Nephron (organoid): Measurements from ENCODE around the gene TMIE.

Experiments
- H3K27ac Mint-ChIP-seq, 3 experiments: 2 replicates each; pipeline ENCODE4 v1.8.0; 2020; ENCODE audit warnings: mixed read lengths in 3 of 3, mild to moderate bottlenecking in 2 of 3, moderate library complexity in 1 of 3
- H3K27me3 Mint-ChIP-seq: 2 replicates; pipeline ENCODE4 v1.8.0; 2021; ENCODE audit warnings: low read depth, mild to moderate bottlenecking, moderate library complexity, mixed read lengths
- H3K36me3 Mint-ChIP-seq: 2 replicates; pipeline ENCODE4 v1.8.0; 2020; ENCODE audit warnings: low read depth, mixed read lengths
- H3K4me1 Mint-ChIP-seq: 2 replicates; pipeline ENCODE4 v1.8.0; 2020; ENCODE audit warnings: mixed read lengths
- H3K4me3 Mint-ChIP-seq, 3 experiments: 2 replicates each; pipeline ENCODE4 v1.8.0; 2020; ENCODE audit warnings: mild to moderate bottlenecking in 3 of 3, mixed read lengths in 3 of 3, moderate library complexity in 2 of 3
- H3K9me3 Mint-ChIP-seq: 2 replicates; pipeline ENCODE4 v1.8.0; 2020; ENCODE audit warnings: mixed read lengths
- TF ChIP-seq, protein P1 (sequence below), 3 experiments: fragments of 200-600 bp; sonication (generic); IDR thresholded peaks; one replicate each; pipeline ENCODE4 v1.5.0; 2021; ENCODE audit warnings: antibody characterized with exemption in 3 of 3; ENCODE audit not compliant: unreplicated experiment in 3 of 3

TMIE gene

DNA sequence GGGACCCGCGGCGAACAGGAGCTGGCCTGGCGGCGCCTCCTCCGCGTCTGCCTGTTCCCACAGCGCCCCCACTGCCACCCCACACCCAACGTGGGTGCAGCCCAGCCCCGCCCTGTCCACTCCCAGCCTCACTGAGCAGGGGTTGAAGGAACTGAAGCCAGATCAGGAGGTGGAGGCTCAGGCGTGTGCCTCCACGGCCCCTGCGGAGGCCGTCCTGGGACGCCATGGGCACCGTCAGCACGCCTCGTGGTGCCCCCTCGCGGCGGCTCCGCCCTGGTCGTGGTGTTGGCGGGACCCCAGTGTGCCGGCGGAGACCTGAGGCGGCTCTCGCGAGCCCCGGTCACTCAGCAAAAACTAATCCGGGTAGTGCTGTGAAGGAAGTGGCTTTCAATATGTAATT lies 55.5 kb downstream of the TMIE start:
- Mint-ChIP-seq H3K27ac (no peak overlapping the region), H3K4me3 (no peak overlapping the region), H3K9me3 (peaks cover 3% of the 10 kb centered on the region), H3K4me1 (peaks cover 9% of the 10 kb centered on the region), H3K27me3 (no peaks in the 10 kb centered on the region), H3K36me3 (no peaks in the 10 kb centered on the region)
- TF ChIP-seq, protein P1, sequence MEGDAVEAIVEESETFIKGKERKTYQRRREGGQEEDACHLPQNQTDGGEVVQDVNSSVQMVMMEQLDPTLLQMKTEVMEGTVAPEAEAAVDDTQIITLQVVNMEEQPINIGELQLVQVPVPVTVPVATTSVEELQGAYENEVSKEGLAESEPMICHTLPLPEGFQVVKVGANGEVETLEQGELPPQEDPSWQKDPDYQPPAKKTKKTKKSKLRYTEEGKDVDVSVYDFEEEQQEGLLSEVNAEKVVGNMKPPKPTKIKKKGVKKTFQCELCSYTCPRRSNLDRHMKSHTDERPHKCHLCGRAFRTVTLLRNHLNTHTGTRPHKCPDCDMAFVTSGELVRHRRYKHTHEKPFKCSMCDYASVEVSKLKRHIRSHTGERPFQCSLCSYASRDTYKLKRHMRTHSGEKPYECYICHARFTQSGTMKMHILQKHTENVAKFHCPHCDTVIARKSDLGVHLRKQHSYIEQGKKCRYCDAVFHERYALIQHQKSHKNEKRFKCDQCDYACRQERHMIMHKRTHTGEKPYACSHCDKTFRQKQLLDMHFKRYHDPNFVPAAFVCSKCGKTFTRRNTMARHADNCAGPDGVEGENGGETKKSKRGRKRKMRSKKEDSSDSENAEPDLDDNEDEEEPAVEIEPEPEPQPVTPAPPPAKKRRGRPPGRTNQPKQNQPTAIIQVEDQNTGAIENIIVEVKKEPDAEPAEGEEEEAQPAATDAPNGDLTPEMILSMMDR (IDR thresholded peaks at IDR 0.05; ENCODE audit: unreplicated experiment in 3 of 3) = no peak

DNA sequence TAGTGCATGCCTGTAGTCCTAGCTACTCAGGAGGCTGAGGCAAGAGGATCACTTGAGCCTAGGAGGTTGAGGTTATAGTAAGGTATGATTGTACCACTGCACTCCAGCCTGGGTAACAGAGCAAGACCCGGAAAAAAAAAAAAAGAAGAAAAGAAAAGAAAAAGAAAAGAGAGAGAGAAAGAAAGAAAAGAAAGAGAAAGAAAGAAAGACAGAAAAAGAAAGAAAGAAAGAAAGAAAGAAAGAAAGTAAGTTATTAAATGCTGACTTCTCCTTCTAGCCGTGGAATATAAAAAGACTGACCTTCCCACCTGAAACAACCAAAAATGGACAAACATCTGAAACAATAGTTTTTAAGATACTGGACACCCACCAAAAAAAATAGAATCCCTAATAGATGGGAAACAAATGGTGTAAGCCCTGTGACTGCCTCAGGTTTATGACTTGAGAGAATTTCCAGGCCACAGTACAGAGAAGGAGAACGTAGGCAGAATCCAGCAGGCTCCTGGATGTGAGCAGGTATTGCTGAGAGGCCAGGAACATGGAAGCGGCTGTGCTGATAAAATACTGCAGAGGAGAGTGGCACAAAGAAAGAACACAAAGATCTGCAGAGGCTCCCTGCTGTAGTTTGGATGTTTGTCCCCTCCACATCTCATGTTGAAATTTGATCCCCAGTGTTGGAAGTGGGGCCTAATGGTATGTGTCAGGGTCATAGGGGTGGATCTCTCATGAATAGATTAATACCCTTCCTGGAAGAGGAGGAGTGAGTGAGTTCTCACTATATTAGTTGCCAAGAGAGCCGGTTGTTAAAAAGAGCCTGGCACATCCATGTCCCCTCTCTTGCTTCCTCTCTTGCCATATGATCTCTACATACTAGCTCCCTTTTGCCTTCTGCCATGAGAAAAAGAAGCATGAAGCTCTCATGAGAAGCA lies 58.3 kb downstream of the TMIE start:
- Mint-ChIP-seq H3K27ac (peak overlapping the region in 2 of 3 experiments; percentile 26 to 78), H3K4me1 (peaks cover 9% of the 10 kb centered on the region), H3K4me3 (no peak overlapping the region), H3K36me3 (peaks cover 16% of the 10 kb centered on the region), H3K27me3 (no peaks in the 10 kb centered on the region), H3K9me3 (peaks cover 27% of the 10 kb centered on the region)
- TF ChIP-seq, protein P1 (IDR thresholded peaks at IDR 0.05; ENCODE audit: unreplicated experiment in 3 of 3) = no peak
